Sigmoid colon (tissue), 7 donors: Measurements from ENCODE around the gene DIP2C. TPM values are rescaled to one million over a fixed set of nuclear protein-coding genes. Genes with fewer than 3 reads are reported as not detected.
A peak's percentile ranks its signal among the peaks of the same experiment; 100 is the strongest.

ENCODE experiments used
- DNase-seq: peaks from one replicate; pipeline ENCODE4 v3.0.0-alpha.2; 2019
- H3K27ac ChIP-seq, 4 donors: fragments of 200-600 bp; sonication (generic); one replicate each; pipeline ENCODE4 v1.5.1; 2016 to 2019; ENCODE audit warnings: mild to moderate bottlenecking in 1 of 4
- H3K27me3 ChIP-seq, 3 donors: fragments of 200-600 bp; sonication (generic); one replicate each; pipeline ENCODE4 v1.5.1; 2019; ENCODE audit warnings: mild to moderate bottlenecking in 1 of 3
- H3K36me3 ChIP-seq, 4 donors: fragments of 200-600 bp; sonication (generic); one replicate each; pipeline ENCODE4 v1.5.1; 2016 to 2019
- H3K4me1 ChIP-seq, 4 donors: fragments of 200-600 bp; sonication (generic); one replicate each; pipeline ENCODE4 v1.5.1; 2017 to 2019
- H3K4me3 ChIP-seq, 4 donors: fragments of 200-600 bp; sonication (generic); one replicate each; pipeline ENCODE4 v1.5.1; 2017 to 2019; ENCODE audit warnings: mild to moderate bottlenecking in 2 of 4, moderate library complexity in 1 of 4
- H3K9me3 ChIP-seq, 4 donors: fragments of 200-600 bp in 3 of 4; sonication (generic) in 3 of 4; one replicate each; pipeline versions ENCODE4 v1.5.1 to v1.6.1; 2013 to 2019
- CTCF ChIP-seq, 4 experiments: fragments of 450-650 bp in 3 of 4; fragments of 200-600 bp in 1 of 4; IDR thresholded peaks; one replicate each; pipeline ENCODE4 v1.5.1; 2016 to 2019; ENCODE audit warnings: antibody characterized with exemption in 4 of 4, mild to moderate bottlenecking in 3 of 4, moderate library complexity in 2 of 4
- EP300 ChIP-seq, 4 donors: sonication (generic); formaldehyde crosslinking; IDR thresholded peaks; one replicate each; pipeline ENCODE4 v1.6.1; 2017; ENCODE audit warnings: antibody characterized with exemption in 4 of 4
- POLR2A ChIP-seq, 2 donors: fragments of 450-650 bp; IDR thresholded peaks; one replicate each; pipeline ENCODE4 v1.6.1; 2016; ENCODE audit warnings: antibody characterized with exemption in 2 of 2, mild to moderate bottlenecking in 2 of 2, moderate library complexity in 2 of 2
- POLR2AphosphoS5 ChIP-seq, 4 donors: sonication (generic); formaldehyde crosslinking; IDR thresholded peaks; one replicate each; pipeline ENCODE4 v1.6.1; 2017; ENCODE audit warnings: antibody characterized with exemption in 4 of 4
- WGBS, 2 donors: extraction: QIAGEN DNeasy Blood & Tissue Kit; methylation state at CpG; one replicate each; pipeline ENCODE4 v1.1.7; 2013; 5-methylcytosine and 5-hydroxymethylcytosine counted together
- intact Hi-C: fragments of 100-400 bp; cut with DNase I; formaldehyde crosslinking; loops from one replicate; pipeline ENCODE4 v1.15.1; 2023
- polyA plus RNA-seq, 3 donors: library from polyadenylated mRNA; stranded (reverse); fragments of 200-250 nt; gene quantifications; one replicate each; pipeline ENCODE4 v1.2.3, GENCODE V29; 2013
- total RNA-seq, 4 donors: library from RNA; depleted of rRNA; stranded (reverse); fragments of >200 nt; gene quantifications; one replicate each; pipeline ENCODE4 v1.1.0, GENCODE V29; 2016
- donor health status: healthy with polysubstance abuse.
- donor health status: Bipolar disorder and iron deficiency.
- donor health status: healthy.

Gene DIP2C
- total and polyA plus RNA-seq, 7 donors: 1.8 to 67.9 (median 42.1) TPM

GRCh38 chr10:506451-507354 lies 182.8 kb downstream of the DIP2C start:
- intact Hi-C loops: no loop called here

GRCh38 chr10:505419-505818 lies 184.0 kb downstream of the DIP2C start:
- Histone ChIP-seq H3K27me3 (no peaks in the 10 kb centered on the region), H3K27ac (peak overlapping the region in 1 of 4 donors; percentile 13), H3K4me3 (no peak overlapping the region), H3K9me3 (no peaks in the 10 kb centered on the region), H3K4me1 (peaks cover 0 to 42% (median 37%) of the 10 kb centered on the region in 4 donors), H3K36me3 (no peaks in the 10 kb centered on the region)
- intact Hi-C loops: no loop called here
- WGBS, 2 donors: 53 to 68% methylated on average over 3 of the region's 3 CpGs
- TF ChIP-seq CTCF (IDR thresholded peaks at IDR 0.05) (no peak), POLR2AphosphoS5 (IDR thresholded peaks at IDR 0.05) (no peak), POLR2A (IDR thresholded peaks at IDR 0.05) (no peak), EP300 (IDR thresholded peaks at IDR 0.05) (no peak)
- DNase-seq: peak; percentile 44

More at GRCh38 chr10:506451-507354, 182.8 kb downstream of the DIP2C start:
- WGBS, 2 donors: 94 to 97% methylated on average over 32 of the region's 32 CpGs
- no peak overlapping the region for H3K4me3 ChIP-seq
- TF ChIP-seq CTCF (IDR thresholded peaks at IDR 0.05) (no peak), EP300 (IDR thresholded peaks at IDR 0.05) (no peak), POLR2A (IDR thresholded peaks at IDR 0.05) (no peak), POLR2AphosphoS5 (IDR thresholded peaks at IDR 0.05) (no peak)
- peaks cover 0 to 41% (median 36%) of the 10 kb centered on the region in 4 donors for H3K4me1 ChIP-seq
- H3K9me3 ChIP-seq: no peaks in the 10 kb centered on the region
- DNase-seq: peak; percentile 56
- no peaks in the 10 kb centered on the region for H3K36me3 ChIP-seq
- peak overlapping the region in 1 of 4 donors; percentile 13 for H3K27ac ChIP-seq
- no peaks in the 10 kb centered on the region for H3K27me3 ChIP-seq

- Histone ChIP-seq H3K27me3 (no peaks in the 10 kb centered on the region), H3K4me3 (no peak overlapping the region), H3K36me3 (no peaks in the 10 kb centered on the region), H3K9me3 (no peaks in the 10 kb centered on the region), H3K27ac (peak overlapping the region in 1 of 4 donors; percentile 13), H3K4me1 (peaks cover 0 to 42% (median 37%) of the 10 kb centered on the region in 4 donors)
- intact Hi-C loops: no loop called here
- 93 to 95% methylated on average over 14 of the region's 14 CpGs for WGBS, 2 donors
- TF ChIP-seq POLR2A (IDR thresholded peaks at IDR 0.05): no peak
- no peak for TF ChIP-seq CTCF (IDR thresholded peaks at IDR 0.05)
- TF ChIP-seq POLR2AphosphoS5 (IDR thresholded peaks at IDR 0.05): no peak
- no peak for TF ChIP-seq EP300 (IDR thresholded peaks at IDR 0.05)
- peak; percentile 29 for DNase-seq
These were observed 184.7 kb downstream of the DIP2C start for GRCh38 chr10:504806-505205.

GRCh38 chr10:504121-504611 lies 185.3 kb downstream of the DIP2C start:
- H3K36me3 ChIP-seq: no peaks in the 10 kb centered on the region
- no peaks in the 10 kb centered on the region for H3K9me3 ChIP-seq
- DNase-seq: peak; percentile 56
- H3K27me3 ChIP-seq: no peaks in the 10 kb centered on the region
- peaks cover 0 to 42% (median 37%) of the 10 kb centered on the region in 4 donors for H3K4me1 ChIP-seq
- intact Hi-C loops: no loop called here
- H3K27ac ChIP-seq: no peak overlapping the region
- no peak for TF ChIP-seq POLR2A (IDR thresholded peaks at IDR 0.05)
- no peak for TF ChIP-seq EP300 (IDR thresholded peaks at IDR 0.05)
- no peak for TF ChIP-seq CTCF (IDR thresholded peaks at IDR 0.05)
- TF ChIP-seq POLR2AphosphoS5 (IDR thresholded peaks at IDR 0.05): no peak
- no peak overlapping the region for H3K4me3 ChIP-seq
- WGBS, 2 donors: 94 to 96% methylated on average over 17 of the region's 17 CpGs
